HG03439 (cell line): ENCODE measurements around the gene SCN8A.

ENCODE experiments used
- ATAC-seq: cut with Tn5 transposase; IDR thresholded peaks from one replicate; pipeline ENCODE4 v1.9.1; 2021; ENCODE audit warnings: mild to moderate bottlenecking, moderate library complexity; ENCODE audit not compliant: unreplicated experiment

SCN8A gene

GRCh38 chr12:51811203-51812202 lies 220.5 kb downstream of the SCN8A start:
- ATAC-seq: no peak

GRCh38 chr12:51812871-51813270 lies 221.8 kb downstream of the SCN8A start:
- ATAC-seq: no peak

- ATAC-seq: no peak
These were observed 222.9 kb downstream of the SCN8A start for GRCh38 chr12:51813931-51814310.

- no peak for ATAC-seq
These were observed 223.5 kb downstream of the SCN8A start for GRCh38 chr12:51814311-51815088.

- ATAC-seq: no peak
These were observed 224.5 kb downstream of the SCN8A start for GRCh38 chr12:51815571-51815970.

GRCh38 chr12:51817027-51817953 lies 226.3 kb downstream of the SCN8A start:
- no peak for ATAC-seq

- ATAC-seq: no peak
These were observed 227.1 kb downstream of the SCN8A start for GRCh38 chr12:51818086-51818485.

GRCh38 chr12:51818566-51819300 lies 227.7 kb downstream of the SCN8A start:
- ATAC-seq: no peak

GRCh38 chr12:51819736-51820525 lies 228.9 kb downstream of the SCN8A start:
- ATAC-seq: no peak

- no peak for ATAC-seq
These were observed 229.8 kb downstream of the SCN8A start for GRCh38 chr12:51820526-51821439.

- ATAC-seq: no peak
These were observed 230.6 kb downstream of the SCN8A start for GRCh38 chr12:51821440-51822260.

- no peak for ATAC-seq
These were observed 231.2 kb downstream of the SCN8A start for GRCh38 chr12:51822261-51822616.

- no peak for ATAC-seq
These were observed 231.9 kb downstream of the SCN8A start for GRCh38 chr12:51822956-51823355.

- no peak for ATAC-seq
These were observed 233.0 kb downstream of the SCN8A start for GRCh38 chr12:51823875-51824565.

- no peak for ATAC-seq
These were observed 234.2 kb downstream of the SCN8A start for GRCh38 chr12:51825216-51825615.

GRCh38 chr12:51826881-51827280 lies 235.8 kb downstream of the SCN8A start:
- no peak for ATAC-seq
